CD14-positive monocyte (primary cell): Measurements from ENCODE around the gene TJP3. TPM values are rescaled to one million over a fixed set of nuclear protein-coding genes. Genes with fewer than 3 reads are reported as not detected.

Experiments used
- DNase-seq, 3 donors: peaks; one replicate each; pipeline ENCODE4 v3.0.0-alpha.2; 2011 to 2022
- H2AFZ ChIP-seq: 2 replicates; pipeline ENCODE4 v1.6.0; 2012; ENCODE audit warnings: mild to moderate bottlenecking, low read depth, low read length, inconsistent platforms; ENCODE audit not compliant: insufficient read depth, poor library complexity, severe bottlenecking
- H3K27ac ChIP-seq, 2 donors: 1 replicate in 1 of 2; 2 replicates in 1 of 2; pipeline ENCODE4 v1.5.1; 2012 to 2013; ENCODE audit warnings: low read length in 2 of 2, control low read depth in 1 of 2, inconsistent platforms in 1 of 2, low read depth in 1 of 2, mild to moderate bottlenecking in 1 of 2
- H3K27me3 ChIP-seq, 2 donors: one replicate each; pipeline versions ENCODE4 v1.6.0 to v1.6.1; 2011 to 2013; ENCODE audit warnings: low read length in 2 of 2; ENCODE audit not compliant: control insufficient read depth in 2 of 2, insufficient read depth in 2 of 2
- H3K36me3 ChIP-seq, 2 donors: replicated peaks in 1 of 2; 1 replicate in 1 of 2; 2 replicates in 1 of 2; pipeline versions ENCODE4 v1.5.1 to v1.6.1; 2012 to 2013; ENCODE audit warnings: low read length in 2 of 2, control low read depth in 1 of 2, inconsistent platforms in 1 of 2, mild to moderate bottlenecking in 1 of 2; ENCODE audit not compliant: insufficient read depth in 2 of 2, control insufficient read depth in 1 of 2
- H3K4me1 ChIP-seq, 2 donors: 1 replicate in 1 of 2; 2 replicates in 1 of 2; pipeline versions ENCODE4 v1.5.1 to v1.6.1; 2012 to 2013; ENCODE audit warnings: low read length in 2 of 2, control low read depth in 1 of 2, inconsistent platforms in 1 of 2, mild to moderate bottlenecking in 1 of 2, moderate library complexity in 1 of 2; ENCODE audit not compliant: insufficient read depth in 2 of 2, control insufficient read depth in 1 of 2
- H3K4me2 ChIP-seq: replicated peaks from 2 replicates; pipeline ENCODE3; 2012; ENCODE audit warnings: low read length, moderate library complexity, mild to moderate bottlenecking; ENCODE audit not compliant: poor library complexity, severe bottlenecking; ENCODE audit errors: extremely low read depth
- H3K4me3 ChIP-seq, 3 experiments: fragments of 200-600 bp in 1 of 3; sonication (generic) in 1 of 3; replicated peaks in 1 of 3; 1 replicate in 2 of 3; 2 replicates in 1 of 3; pipeline ENCODE4 v1.5.1; 2011 to 2013; ENCODE audit warnings: low read length in 3 of 3, mild to moderate bottlenecking in 3 of 3, control low read depth in 2 of 3, low read depth in 2 of 3, inconsistent platforms in 1 of 3, moderate library complexity in 1 of 3
- H3K79me2 ChIP-seq: 2 replicates; pipeline ENCODE4 v1.6.0; 2012; ENCODE audit warnings: mild to moderate bottlenecking, control low read depth, inconsistent platforms, low read length, moderate library complexity; ENCODE audit not compliant: insufficient read depth
- H3K9ac ChIP-seq: 2 replicates; pipeline ENCODE4 v1.6.0; 2017; ENCODE audit warnings: low read length, mild to moderate bottlenecking; ENCODE audit not compliant: insufficient read depth, poor library complexity, severe bottlenecking
- H3K9me3 ChIP-seq, 2 donors: replicated peaks in 1 of 2; 1 replicate in 1 of 2; 2 replicates in 1 of 2; pipeline versions ENCODE4 v1.5.1 to v1.6.1; 2012 to 2013; ENCODE audit warnings: low read length in 2 of 2, control low read depth in 1 of 2; ENCODE audit not compliant: control insufficient read depth in 1 of 2, insufficient read depth in 1 of 2
- H4K20me1 ChIP-seq: 2 replicates; pipeline ENCODE4 v1.6.0; 2012; ENCODE audit warnings: mild to moderate bottlenecking, low read length, control low read depth, moderate library complexity; ENCODE audit not compliant: insufficient read depth
- H3K27ac Mint-ChIP-seq, 7 donors: one replicate each; pipeline ENCODE4 v1.8.0; 2020; ENCODE audit warnings: mild to moderate bottlenecking in 7 of 7, mixed read lengths in 7 of 7, moderate library complexity in 6 of 7, inconsistent platforms in 2 of 7
- H3K27me3 Mint-ChIP-seq, 3 donors: one replicate each; pipeline ENCODE4 v1.8.0; 2021 to 2022; ENCODE audit warnings: low read depth in 3 of 3, mild to moderate bottlenecking in 3 of 3, mixed read lengths in 3 of 3, moderate library complexity in 3 of 3, inconsistent platforms in 1 of 3
- H3K36me3 Mint-ChIP-seq, 2 donors: one replicate each; pipeline ENCODE4 v1.8.0; 2020; ENCODE audit warnings: mixed read lengths in 2 of 2, inconsistent platforms in 1 of 2, mild to moderate bottlenecking in 1 of 2
- H3K4me1 Mint-ChIP-seq: one replicate; pipeline ENCODE4 v1.8.0; 2020; ENCODE audit warnings: mild to moderate bottlenecking, mixed read lengths
- H3K4me3 Mint-ChIP-seq, 2 donors: one replicate each; pipeline ENCODE4 v1.8.0; 2020; ENCODE audit warnings: mild to moderate bottlenecking in 2 of 2, mixed read lengths in 2 of 2, moderate library complexity in 1 of 2
- H3K9me3 Mint-ChIP-seq, 7 donors: one replicate each; pipeline ENCODE4 v1.8.0; 2020 to 2022; ENCODE audit warnings: mixed read lengths in 7 of 7, mild to moderate bottlenecking in 6 of 7, moderate library complexity in 6 of 7, inconsistent platforms in 2 of 7
- WGBS: methylation state at CpG from one replicate; pipeline ENCODE4 v1.1.5; 2013; ENCODE audit warnings: missing lambda C conversion rate; ENCODE audit not compliant: insufficient coverage; 5-methylcytosine and 5-hydroxymethylcytosine counted together
- intact Hi-C, 2 donors: fragments of 100-400 bp; cut with micrococcal nuclease; formaldehyde crosslinking; loops; one replicate each; pipeline versions ENCODE4 v1.15.0 to v1.15.1; 2023
- polyA plus RNA-seq, 3 donors: library from polyadenylated mRNA; depleted of rRNA in 1 of 3; unstranded in 2 of 3; stranded (reverse) in 1 of 3; fragments of 300-500 nt in 2 of 3; fragments of >200 nt in 1 of 3; fragmentation: Illumina TruSeq in 2 of 3; gene quantifications; 1 replicate in 2 of 3; 2 replicates in 1 of 3; pipeline ENCODE4 v1.2.3, GENCODE V29; 2012 to 2021
- TF ChIP-seq, protein P1 (sequence below): fragments of 200-600 bp; IDR thresholded peaks from one replicate; pipeline ENCODE4 v1.8.0; 2022; ENCODE audit warnings: antibody characterized with exemption, mild to moderate bottlenecking

Gene TJP3
- polyA plus RNA-seq, 3 donors = 0.01 TPM; not detected in 2

- Histone ChIP-seq H3K27me3 (no peaks in the 10 kb centered on the region), H3K9me3 (no peaks in the 10 kb centered on the region), H3K36me3 (peaks cover 6 to 12% of the 10 kb centered on the region in 2 donors), H4K20me1 (no peaks in the 10 kb centered on the region), H3K9ac (no peak overlapping the region), H3K79me2 (peaks cover 12% of the 10 kb centered on the region), H3K4me1 (peaks cover 23 to 24% of the 10 kb centered on the region in 2 donors), H3K27ac (no peak overlapping the region), H3K4me2 (no peak overlapping the region), H3K4me3 (no peak overlapping the region), H2AFZ (no peak overlapping the region)
- H3K9me3 Mint-ChIP-seq = no peaks in the 10 kb centered on the region
- no peak for DNase-seq
- H3K4me3 Mint-ChIP-seq = no peak overlapping the region
- H3K27me3 Mint-ChIP-seq = peaks cover 0 to 3% (median 2%) of the 10 kb centered on the region in 3 donors
- peaks cover 5 to 30% of the 10 kb centered on the region in 2 donors for H3K36me3 Mint-ChIP-seq
- TF ChIP-seq, protein P1, sequence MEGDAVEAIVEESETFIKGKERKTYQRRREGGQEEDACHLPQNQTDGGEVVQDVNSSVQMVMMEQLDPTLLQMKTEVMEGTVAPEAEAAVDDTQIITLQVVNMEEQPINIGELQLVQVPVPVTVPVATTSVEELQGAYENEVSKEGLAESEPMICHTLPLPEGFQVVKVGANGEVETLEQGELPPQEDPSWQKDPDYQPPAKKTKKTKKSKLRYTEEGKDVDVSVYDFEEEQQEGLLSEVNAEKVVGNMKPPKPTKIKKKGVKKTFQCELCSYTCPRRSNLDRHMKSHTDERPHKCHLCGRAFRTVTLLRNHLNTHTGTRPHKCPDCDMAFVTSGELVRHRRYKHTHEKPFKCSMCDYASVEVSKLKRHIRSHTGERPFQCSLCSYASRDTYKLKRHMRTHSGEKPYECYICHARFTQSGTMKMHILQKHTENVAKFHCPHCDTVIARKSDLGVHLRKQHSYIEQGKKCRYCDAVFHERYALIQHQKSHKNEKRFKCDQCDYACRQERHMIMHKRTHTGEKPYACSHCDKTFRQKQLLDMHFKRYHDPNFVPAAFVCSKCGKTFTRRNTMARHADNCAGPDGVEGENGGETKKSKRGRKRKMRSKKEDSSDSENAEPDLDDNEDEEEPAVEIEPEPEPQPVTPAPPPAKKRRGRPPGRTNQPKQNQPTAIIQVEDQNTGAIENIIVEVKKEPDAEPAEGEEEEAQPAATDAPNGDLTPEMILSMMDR = no peak
- intact Hi-C loops = loop anchor here in 1 of 2 donors (5.0 kb wide), 1 partner anchor 63 kb away; no protein-coding TSS in a partner anchor
- H3K4me1 Mint-ChIP-seq = peaks cover 19% of the 10 kb centered on the region
- WGBS = 95% methylated on average over 15 of the region's 19 CpGs
- H3K27ac Mint-ChIP-seq = no peak overlapping the region
Observed at GRCh38 chr19:3759482-3760254, 51.5 kb downstream of the TJP3 start.

- peak overlapping the region; percentile 94 for H3K9ac ChIP-seq
- no peaks in the 10 kb centered on the region for H4K20me1 ChIP-seq
- H3K4me1 ChIP-seq = peaks cover 23 to 24% of the 10 kb centered on the region in 2 donors
- Mint-ChIP-seq H3K36me3 (peaks cover 5 to 40% of the 10 kb centered on the region in 2 donors), H3K4me1 (peaks cover 19% of the 10 kb centered on the region), H3K4me3 (peak overlapping the region; percentile 93 to 98), H3K27ac (peak overlapping the region; percentile 94 to 99 (median 98)), H3K27me3 (peaks cover 0 to 3% (median 0%) of the 10 kb centered on the region in 3 donors), H3K9me3 (no peaks in the 10 kb centered on the region)
- peaks cover 12% of the 10 kb centered on the region for H3K79me2 ChIP-seq
- intact Hi-C loops = loop anchor here in 1 of 2 donors (5.0 kb wide), 1 partner anchor 61 kb away; no protein-coding TSS in a partner anchor
- H3K4me2 ChIP-seq = peak overlapping the region; percentile 79
- H3K27me3 ChIP-seq = no peaks in the 10 kb centered on the region
- H3K4me3 ChIP-seq = peak overlapping the region; percentile 51 to 87 (median 68)
- H3K27ac ChIP-seq = peak overlapping the region; percentile 79 to 96
- peak overlapping the region; percentile 91 for H2AFZ ChIP-seq
- DNase-seq = peak in 2 of 3 donors; percentile 1 to 6
- 4% methylated on average over 3 of the region's 7 CpGs for WGBS
- TF ChIP-seq, protein P1 = no peak
- no peaks in the 10 kb centered on the region for H3K9me3 ChIP-seq
- H3K36me3 ChIP-seq = peaks cover 11 to 20% of the 10 kb centered on the region in 2 donors
Observed at GRCh38 chr19:3760871-3761361, 52.7 kb downstream of the TJP3 start.
